IPS-20b (cell line): Measurements from ENCODE around the gene E2F1.

ENCODE experiments used
- H3K27ac ChIP-seq: one replicate; pipeline ENCODE4 v1.5.1; 2013; ENCODE audit warnings: low read length
- H3K27me3 ChIP-seq: 2 replicates; pipeline ENCODE4 v1.6.1; 2013; ENCODE audit warnings: mild to moderate bottlenecking, low read length, inconsistent platforms; ENCODE audit not compliant: insufficient read depth
- H3K36me3 ChIP-seq: 2 replicates; pipeline ENCODE4 v1.6.1; 2013; ENCODE audit warnings: low read depth, mild to moderate bottlenecking, inconsistent platforms, low read length, moderate library complexity; ENCODE audit not compliant: insufficient read depth
- H3K4me1 ChIP-seq: 2 replicates; pipeline ENCODE4 v1.6.1; 2013; ENCODE audit warnings: mild to moderate bottlenecking, control low read depth, inconsistent platforms, low read length, moderate library complexity; ENCODE audit not compliant: insufficient read depth
- H3K4me3 ChIP-seq: 2 replicates; pipeline ENCODE4 v1.5.1; 2013; ENCODE audit warnings: mild to moderate bottlenecking, low read length, inconsistent platforms
- H3K9ac ChIP-seq: 2 replicates; pipeline ENCODE4 v1.6.1; 2013; ENCODE audit warnings: low read depth, mild to moderate bottlenecking, inconsistent platforms, low read length, moderate library complexity
- H3K9me3 ChIP-seq: 2 replicates; pipeline ENCODE4 v1.6.1; 2013; ENCODE audit warnings: mild to moderate bottlenecking, low read depth, low read length, inconsistent platforms; ENCODE audit not compliant: insufficient read depth

E2F1 gene, protein sequence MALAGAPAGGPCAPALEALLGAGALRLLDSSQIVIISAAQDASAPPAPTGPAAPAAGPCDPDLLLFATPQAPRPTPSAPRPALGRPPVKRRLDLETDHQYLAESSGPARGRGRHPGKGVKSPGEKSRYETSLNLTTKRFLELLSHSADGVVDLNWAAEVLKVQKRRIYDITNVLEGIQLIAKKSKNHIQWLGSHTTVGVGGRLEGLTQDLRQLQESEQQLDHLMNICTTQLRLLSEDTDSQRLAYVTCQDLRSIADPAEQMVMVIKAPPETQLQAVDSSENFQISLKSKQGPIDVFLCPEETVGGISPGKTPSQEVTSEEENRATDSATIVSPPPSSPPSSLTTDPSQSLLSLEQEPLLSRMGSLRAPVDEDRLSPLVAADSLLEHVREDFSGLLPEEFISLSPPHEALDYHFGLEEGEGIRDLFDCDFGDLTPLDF

GRCh38 chr20:33686100-33686983 is at the start of gene E2F1:
TSS of gene E2F1 (minus strand) at chr20:33686385. CDS start at chr20:33686264, 121 bp downstream.
- no peaks in the 10 kb centered on the region for H3K9me3 ChIP-seq
- H3K9ac ChIP-seq = peak within 1 kb of the TSS; percentile 90
- peak within 1 kb of the TSS; percentile 94 for H3K4me3 ChIP-seq
- H3K27ac ChIP-seq = peak within 1 kb of the TSS; percentile 5
- H3K27me3 ChIP-seq = peaks cover 17% of the 10 kb centered on the region; the same call in 1 of the 2 replicates
- H3K36me3 ChIP-seq = peaks cover 6% of the 10 kb centered on the region; the same call in 1 of the 2 replicates
- peaks cover 6% of the 10 kb centered on the region; the same call in 1 of the 2 replicates for H3K4me1 ChIP-seq

DNA sequence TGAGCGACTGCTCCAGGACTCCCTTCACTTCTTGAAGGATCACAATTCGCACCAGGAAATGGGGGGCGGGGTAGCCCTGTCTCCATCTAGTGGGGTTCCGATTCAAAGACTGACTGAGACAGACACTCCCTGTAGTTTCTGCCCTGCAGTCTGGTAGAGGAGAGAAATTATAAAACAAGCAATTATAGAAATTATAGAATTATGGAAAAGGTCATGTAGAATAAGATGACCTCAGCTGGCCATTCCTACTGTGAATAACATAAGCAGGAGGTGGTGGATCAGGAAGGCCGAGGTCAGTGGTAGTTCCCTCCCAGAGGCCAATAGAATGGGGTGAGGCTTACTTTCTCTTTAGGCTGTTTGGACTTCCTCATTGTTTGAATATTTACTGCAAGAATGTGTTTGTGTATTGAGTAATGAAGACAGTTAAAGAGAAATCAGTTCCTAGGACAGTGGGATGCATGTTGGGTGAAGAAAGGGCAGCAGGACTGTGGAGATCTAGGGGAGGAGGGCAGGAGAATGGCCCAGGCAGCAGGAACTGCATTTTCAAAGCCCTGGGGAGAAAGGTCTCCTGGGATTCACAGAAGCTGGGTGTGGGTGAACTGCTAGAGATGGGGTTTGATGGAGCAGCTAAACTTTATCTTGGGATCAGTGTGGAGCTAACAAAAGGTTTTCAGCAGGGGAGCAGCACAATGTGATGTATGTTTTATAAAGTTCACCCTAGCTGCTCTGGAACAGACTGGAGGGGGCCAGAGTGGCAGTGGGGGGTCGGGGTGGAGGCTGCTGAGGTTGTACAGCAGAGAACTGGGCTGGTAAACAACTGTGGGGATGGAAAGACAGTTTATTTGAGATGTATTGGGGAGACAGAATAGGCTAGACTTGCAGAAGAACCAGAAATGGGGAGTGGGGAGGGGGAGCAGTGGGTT is 47.7 kb upstream of the E2F1 start:
- Histone ChIP-seq H3K9ac (no peak overlapping the region), H3K9me3 (peaks cover 13% of the 10 kb centered on the region), H3K27ac (no peak overlapping the region), H3K4me1 (peaks cover 17% of the 10 kb centered on the region; the same call in 1 of the 2 replicates), H3K36me3 (no peaks in the 10 kb centered on the region), H3K27me3 (no peaks in the 10 kb centered on the region), H3K4me3 (0 out of 2 replicates have a peak overlapping the region, but pooled peaks have one; percentile 9)

DNA sequence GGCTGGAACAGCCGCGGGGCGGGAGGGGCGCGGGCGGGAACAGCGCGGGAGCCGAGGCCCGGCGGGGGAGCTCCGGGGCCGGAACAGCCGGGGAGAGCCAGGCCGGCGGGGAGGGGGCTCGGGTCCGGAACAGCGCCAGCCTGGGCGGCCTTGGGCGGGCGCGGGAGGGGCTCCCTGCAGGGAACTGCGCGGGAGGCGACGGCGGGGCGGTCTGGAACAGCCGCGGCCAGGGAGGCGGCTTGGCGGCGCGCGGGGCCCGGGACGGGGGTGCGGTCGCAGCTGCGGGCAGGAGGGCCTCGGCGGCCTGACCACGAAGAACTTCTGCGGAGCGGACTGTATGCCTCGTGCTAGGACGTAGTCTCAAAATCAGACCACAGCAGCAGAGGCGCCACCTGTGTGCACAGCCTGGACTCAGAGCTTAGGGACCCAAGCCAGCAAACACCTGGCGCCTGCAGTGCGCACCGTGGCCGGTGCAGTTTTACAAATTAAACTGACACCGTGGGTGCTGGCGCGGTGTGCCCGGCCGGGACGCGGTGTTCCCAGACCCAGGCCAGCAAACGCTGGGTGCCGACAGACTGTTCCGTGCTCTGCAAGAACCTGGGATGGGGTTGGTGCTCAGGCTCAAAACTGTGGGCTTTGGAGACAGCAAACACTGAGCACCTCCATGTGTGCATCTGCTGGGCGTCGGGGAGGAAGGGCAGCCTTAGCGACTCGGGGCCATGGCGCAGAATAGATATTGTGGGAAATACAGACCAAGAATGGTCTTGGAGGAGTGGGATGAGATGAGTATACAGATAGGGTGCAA is 46.2 kb upstream of the E2F1 start:
- H3K4me1 ChIP-seq = peaks cover 17% of the 10 kb centered on the region; the same call in 1 of the 2 replicates
- peak overlapping the region; percentile 39 for H3K27ac ChIP-seq
- H3K36me3 ChIP-seq = no peaks in the 10 kb centered on the region
- H3K4me3 ChIP-seq = peak overlapping the region; percentile 78
- H3K9me3 ChIP-seq = peaks cover 13% of the 10 kb centered on the region
- peak overlapping the region; percentile 86 for H3K9ac ChIP-seq
- no peaks in the 10 kb centered on the region for H3K27me3 ChIP-seq

DNA sequence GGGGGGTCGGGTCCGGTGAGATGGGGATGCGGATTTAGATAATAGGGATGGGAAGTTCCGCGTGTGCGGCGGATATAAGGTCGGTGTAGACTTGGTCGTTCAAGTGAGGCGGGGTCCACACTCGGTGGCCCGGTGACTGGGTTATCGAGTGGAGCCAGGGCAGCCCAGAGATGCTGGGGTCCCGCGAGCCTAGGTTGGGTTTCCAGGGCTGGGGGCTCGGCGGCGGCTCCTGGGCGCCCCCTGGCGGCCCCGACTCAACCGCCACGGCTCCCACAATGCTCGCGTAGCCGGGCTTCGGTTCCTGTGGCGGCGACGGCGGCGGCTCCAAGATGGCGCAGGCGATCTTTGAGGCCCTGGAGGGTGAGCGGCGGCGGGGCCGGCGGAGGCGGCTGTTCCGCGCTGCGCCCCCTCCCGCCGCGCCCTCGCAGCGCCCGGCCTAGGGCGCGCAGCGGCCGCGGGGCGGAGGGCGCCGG is 45.5 kb upstream of the E2F1 start, which contains the start of gene ZNF341:
Gene ZNF341, plus strand, starts transcription at position 304 of the 473 bp plus-strand sequence. Its CDS starts 26 bp downstream, at position 330.
- Histone ChIP-seq H3K9ac (peak within 1 kb of the TSS; percentile 86), H3K27ac (peak within 1 kb of the TSS; percentile 39), H3K4me1 (peaks cover 17% of the 10 kb centered on the region; the same call in 1 of the 2 replicates), H3K27me3 (no peaks in the 10 kb centered on the region), H3K36me3 (no peaks in the 10 kb centered on the region), H3K9me3 (peaks cover 10% of the 10 kb centered on the region), H3K4me3 (peak within 1 kb of the TSS; percentile 78)

- no peaks in the 10 kb centered on the region for H3K36me3 ChIP-seq
- H3K4me1 ChIP-seq = peaks cover 17% of the 10 kb centered on the region; the same call in 1 of the 2 replicates
- no peaks in the 10 kb centered on the region for H3K27me3 ChIP-seq
- no peak overlapping the region for H3K27ac ChIP-seq
- H3K9me3 ChIP-seq = peaks cover 4% of the 10 kb centered on the region; the same call in 1 of the 2 replicates
- H3K4me3 ChIP-seq = peak overlapping the region; percentile 69
- peak overlapping the region; percentile 65; the same call in 1 of the 2 replicates for H3K9ac ChIP-seq
These were observed 44.9 kb upstream of the E2F1 start for GRCh38 chr20:33730946-33731692.

DNA sequence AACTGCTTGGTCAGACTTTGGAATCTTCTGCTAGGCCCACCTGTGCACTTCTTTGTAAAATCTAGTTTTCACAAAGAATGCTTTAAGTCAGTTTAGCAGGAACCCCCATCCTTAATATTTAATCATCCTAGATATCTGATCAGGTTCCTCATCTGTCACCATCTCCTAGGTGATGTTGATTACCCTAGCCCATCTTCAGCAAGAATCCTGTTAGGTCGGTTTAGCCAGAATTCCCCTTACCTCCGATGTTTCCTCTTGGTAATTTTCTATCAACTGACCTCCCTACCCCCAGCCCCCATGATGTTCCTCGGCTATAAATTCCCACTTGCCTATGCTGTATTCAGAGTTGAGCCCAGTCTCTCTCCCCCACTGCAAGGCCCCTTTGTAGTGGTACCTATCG is 42.9 kb upstream of the E2F1 start:
- Histone ChIP-seq H3K9me3 (no peaks in the 10 kb centered on the region), H3K36me3 (no peaks in the 10 kb centered on the region), H3K27ac (no peak overlapping the region), H3K4me1 (peaks cover 12% of the 10 kb centered on the region; the same call in 1 of the 2 replicates), H3K27me3 (no peaks in the 10 kb centered on the region), H3K9ac (no peak overlapping the region), H3K4me3 (no peak overlapping the region)

DNA sequence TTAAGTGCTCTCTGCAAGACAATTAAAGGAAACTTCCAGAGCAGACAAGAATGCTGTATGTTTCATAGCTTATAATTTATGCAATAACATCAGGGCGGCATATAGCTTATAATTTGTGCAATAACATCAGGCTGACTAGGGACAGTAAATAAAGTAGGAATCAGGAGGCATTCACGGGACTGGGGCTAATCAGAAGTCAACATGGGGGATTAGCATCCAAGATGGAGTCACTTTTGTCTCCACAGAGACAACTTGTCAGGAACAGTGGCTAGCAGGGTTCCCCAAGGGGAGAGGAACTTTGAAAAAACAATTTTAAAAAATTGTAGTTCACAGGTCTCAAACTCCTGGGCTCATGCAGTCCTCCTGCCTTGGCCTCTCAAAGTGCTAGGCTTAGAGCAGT is 42.3 kb upstream of the E2F1 start:
- H3K9me3 ChIP-seq = no peaks in the 10 kb centered on the region
- no peaks in the 10 kb centered on the region for H3K27me3 ChIP-seq
- H3K36me3 ChIP-seq = no peaks in the 10 kb centered on the region
- H3K9ac ChIP-seq = no peak overlapping the region
- no peak overlapping the region for H3K4me3 ChIP-seq
- H3K4me1 ChIP-seq = peaks cover 5% of the 10 kb centered on the region; the same call in 1 of the 2 replicates
- H3K27ac ChIP-seq = no peak overlapping the region

- H3K4me1 ChIP-seq = peaks cover 4% of the 10 kb centered on the region; the same call in 1 of the 2 replicates
- no peak overlapping the region for H3K4me3 ChIP-seq
- H3K9ac ChIP-seq = no peak overlapping the region
- no peak overlapping the region for H3K27ac ChIP-seq
- no peaks in the 10 kb centered on the region for H3K36me3 ChIP-seq
- H3K9me3 ChIP-seq = no peaks in the 10 kb centered on the region
- H3K27me3 ChIP-seq = no peaks in the 10 kb centered on the region
These were observed 41.6 kb upstream of the E2F1 start for GRCh38 chr20:33727806-33728205.

DNA sequence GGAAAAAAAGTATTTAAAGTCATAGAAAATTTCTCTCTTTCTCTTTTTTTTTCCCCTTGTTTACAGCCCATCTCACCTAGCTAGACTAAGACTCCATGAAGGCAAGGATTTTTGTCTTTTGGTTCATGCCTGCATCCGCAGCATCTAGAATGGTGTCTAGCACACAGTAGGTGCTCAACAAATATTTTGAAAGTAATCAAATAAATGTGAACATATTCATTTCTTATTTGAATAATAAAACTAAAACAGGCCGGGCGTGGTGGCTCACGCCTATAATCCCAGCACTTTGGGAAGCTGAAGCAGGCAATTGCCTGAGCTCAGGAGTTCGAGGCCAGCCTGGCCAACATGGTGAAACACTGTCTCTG is 40.9 kb upstream of the E2F1 start:
- H3K27ac ChIP-seq = no peak overlapping the region
- no peaks in the 10 kb centered on the region for H3K36me3 ChIP-seq
- no peak overlapping the region for H3K9ac ChIP-seq
- no peak overlapping the region for H3K4me3 ChIP-seq
- no peaks in the 10 kb centered on the region for H3K9me3 ChIP-seq
- H3K27me3 ChIP-seq = no peaks in the 10 kb centered on the region
- H3K4me1 ChIP-seq = no peaks in the 10 kb centered on the region
